Measurements from ENCODE around the gene PSMB10. TPM values are rescaled to one million over a fixed set of nuclear protein-coding genes. Genes with fewer than 3 reads are reported as not detected.
A peak's percentile ranks its signal among the peaks of the same experiment; 100 is the strongest.

PSMB10 gene
- total and polyA plus RNA-seq, 2 of the 4 experiments (the other 2 are of a cell fraction) = 28.7 to 36.7 TPM

- no peak for DNase-seq
- dilution Hi-C loops (cut with HindIII; ENCODE audit: low sequenced_read_pairs, unreplicated experiment) = no loop called here
- no peak for TF ChIP-seq RCOR1 (IDR thresholded peaks at IDR 0.05; ENCODE audit: insufficient replicate concordance, low read length)
- TF ChIP-seq BHLHE40 (IDR thresholded peaks at IDR 0.05; ENCODE audit: low read depth, low read length) = no peak
- no peak for TF ChIP-seq MAZ (IDR thresholded peaks at IDR 0.05; ENCODE audit: borderline replicate concordance, low read depth, low read length)
- TF ChIP-seq POLR2A (IDR thresholded peaks at IDR 0.05; ENCODE audit: low read depth, low read length) = no peak; the same call in 1 of the 2 replicates
- no peak for TF ChIP-seq SMC3 (IDR thresholded peaks at IDR 0.05; ENCODE audit: low read depth, low read length)
- TF ChIP-seq RFX5 (IDR thresholded peaks at IDR 0.05; ENCODE audit: low read depth, low read length) = no peak
- no peak for TF ChIP-seq ELK1 (IDR thresholded peaks at IDR 0.05; ENCODE audit: borderline replicate concordance, low read depth, low read length)
- no peak for TF ChIP-seq RAD21 (IDR thresholded peaks at IDR 0.05; ENCODE audit: low read length)
- TF ChIP-seq CHD1 (IDR thresholded peaks at IDR 0.05; ENCODE audit: low read depth, low read length) = no peak
- no peak for TF ChIP-seq MXI1 (IDR thresholded peaks at IDR 0.05; ENCODE audit: borderline replicate concordance, low read depth, low read length)
- no peak for TF ChIP-seq USF2 (IDR thresholded peaks at IDR 0.05; ENCODE audit: low read depth, low read length)
- TF ChIP-seq MAFK (IDR thresholded peaks at IDR 0.05; ENCODE audit: low read depth, low read length) = no peak
- TF ChIP-seq FOS (IDR thresholded peaks at IDR 0.05; ENCODE audit: low read depth, low read length) = no peak
- no peak for TF ChIP-seq CEBPB (IDR thresholded peaks at IDR 0.05; ENCODE audit: low read depth, low read length)
- TF ChIP-seq NFE2L2 (IDR thresholded peaks at IDR 0.05; ENCODE audit: low read depth, low read length) = no peak
Measured at GRCh38 chr16:67936880-67937605, 393 bp upstream of the PSMB10 start.

More at GRCh38 chr16:67936880-67937605, 393 bp upstream of the PSMB10 start:
- Histone ChIP-seq H3K27me3 (ENCODE audit: control insufficient read depth, insufficient read depth, low read length) (no peaks in the 10 kb centered on the region), H3K4me1 (ENCODE audit: control insufficient read depth, insufficient read depth, low read length) (peaks cover 11% of the 10 kb centered on the region), H3K4me2 (ENCODE audit: low read depth, low read length) (peak overlapping the region; percentile 81), H3K56ac (ENCODE audit: extremely low read depth, insufficient read depth, low read length) (peak overlapping the region; percentile 89), H2AFZ (replicated peaks; ENCODE audit: low read length, poor library complexity) (peak overlapping the region; percentile 99), H3K4me3 (ENCODE audit: insufficient read depth, low read depth, low read length) (peak overlapping the region; percentile 94), H3K9ac (ENCODE audit: low read depth, low read length) (peak overlapping the region; percentile 99), H2BK20ac (ENCODE audit: low read depth, low read length) (peak overlapping the region; percentile 11; the same call in 1 of the 2 replicates), H3K36me3 (ENCODE audit: control insufficient read depth, insufficient read depth, low read length) (peaks cover 29% of the 10 kb centered on the region), H4K91ac (ENCODE audit: insufficient read depth, low read depth, low read length) (peak overlapping the region; percentile 78), H3K9me1 (ENCODE audit: insufficient read depth, low read length) (peaks cover 12% of the 10 kb centered on the region), H3K18ac (ENCODE audit: low read depth, low read length) (peak overlapping the region; percentile 26), H2BK15ac (ENCODE audit: low read depth, low read length) (peak overlapping the region; percentile 46; the same call in 1 of the 3 replicates), H2BK5ac (ENCODE audit: low read depth, low read length, poor library complexity, severe bottlenecking) (peak overlapping the region; percentile 89), H4K8ac (ENCODE audit: low read depth in 2 of 2, low read length in 2 of 2) (peak overlapping the region; percentile 91 to 97), H3K79me1 (ENCODE audit: low read depth in 1 of 2, low read length in 2 of 2) (peaks cover 14 to 60% of the 10 kb centered on the region in 2 experiments; a peak in 3 of 4 replicates), H3K27ac (ENCODE audit: insufficient read depth, low read length) (peak overlapping the region; percentile 98), H4K20me1 (ENCODE audit: insufficient read depth, low read length) (peaks cover 24% of the 10 kb centered on the region), H3K14ac (replicated peaks; ENCODE audit: low read depth, low read length) (peak overlapping the region; percentile 99), H2AK9ac (replicated peaks; ENCODE audit: low read depth, low read length, poor library complexity) (peak overlapping the region; percentile 100), H3K23ac (ENCODE audit: low read depth, low read length) (peak overlapping the region; percentile 97), H3K9me3 (ENCODE audit: control insufficient read depth, insufficient read depth, low read length) (no peaks in the 10 kb centered on the region), H2AK5ac (ENCODE audit: low read depth, low read length) (peak overlapping the region; percentile 98), H4K5ac (ENCODE audit: low read depth, low read length) (peak overlapping the region; percentile 52), H3K4ac (ENCODE audit: low read depth, low read length) (peak overlapping the region; percentile 95), H2BK120ac (ENCODE audit: low read depth, low read length) (peak overlapping the region; percentile 64; the same call in 1 of the 2 replicates)
- in situ Hi-C loops (cut with MboI; ENCODE audit: low sequenced_read_pairs) (loop anchor here (25.0 kb wide), 1 partner anchor 400 kb away; the partner anchor contains the start of gene RIPOR1), intact Hi-C loops (cut with micrococcal nuclease) (loop anchor here (5.0 kb wide), 1 partner anchor 375 kb away; the partner anchor contains the start of gene CTCF)
- ChIA-PET POLR2A (ENCODE audit: unreplicated experiment) (interaction anchor here (0.6 kb wide), 1 partner anchor 169 kb away, joined by 11 read pairs; no protein-coding TSS in a partner anchor), CTCF (interaction anchor here (0.6 to 3.0 kb wide), 2 partner anchors 15 to 121 kb away, joined by 3 to 16 read pairs; no protein-coding TSS in a partner anchor)
- ATAC-seq (ENCODE audit: low read depth) = peak; percentile 5
- WGBS, 2 experiments (ENCODE audit: extremely low coverage in 2 of 2, insufficient read length in 1 of 2) = no CpG with 5 or more reads among the region's 6 CpGs
- BruUV-seq (replicated peaks) = TSS peak; percentile 22

Data from IMR-90 (cell line).